GM23338 (cell line): ENCODE results near the gene COL24A1. TPM values are rescaled to one million over a fixed set of nuclear protein-coding genes. Genes with fewer than 3 reads are reported as not detected.

ENCODE experiments used
- ATAC-seq: fragments of 200-7000 bp; cut with Tn5 transposase; 3 replicates; pipeline ENCODE4 v1.9.1; 2020
- DNase-seq: peaks from one replicate; pipeline ENCODE4 v3.0.0-alpha.2; 2015; ENCODE audit warnings: low spot score
- H2AFZ ChIP-seq: fragments of 200-600 bp; sonication (generic); 2 replicates; pipeline ENCODE4 v1.8.0; 2016; ENCODE audit warnings: antibody characterized with exemption, mild to moderate bottlenecking, moderate library complexity
- H3F3A ChIP-seq: fragments of 200-600 bp; sonication (generic); replicated peaks from 2 replicates; pipeline ENCODE4 v1.8.0; 2017; ENCODE audit warnings: antibody characterized with exemption, mixed run types, low read depth
- H3K27ac ChIP-seq: fragments of 200-600 bp; sonication (generic); 2 replicates; pipeline ENCODE4 v1.6.1; 2016; ENCODE audit warnings: low read depth
- H3K27me3 ChIP-seq: fragments of 200-600 bp; sonication (generic); 2 replicates; pipeline ENCODE4 v1.8.0; 2016; ENCODE audit warnings: mild to moderate bottlenecking, mixed run types, moderate library complexity; ENCODE audit not compliant: insufficient read depth
- H3K36me3 ChIP-seq: fragments of 200-600 bp; sonication (generic); 2 replicates; pipeline ENCODE4 v1.8.0; 2016; ENCODE audit warnings: mild to moderate bottlenecking; ENCODE audit not compliant: insufficient read depth
- H3K4me1 ChIP-seq: fragments of 200-600 bp; sonication (generic); 2 replicates; pipeline ENCODE4 v1.8.0; 2016; ENCODE audit warnings: mild to moderate bottlenecking, moderate library complexity; ENCODE audit not compliant: insufficient read depth
- H3K4me2 ChIP-seq: fragments of 200-600 bp; sonication (generic); 2 replicates; pipeline ENCODE4 v1.7.1; 2017; ENCODE audit warnings: mixed run types
- H3K4me3 ChIP-seq: fragments of 200-600 bp; sonication (generic); 2 replicates; pipeline ENCODE4 v1.6.1; 2016; ENCODE audit warnings: mixed run types
- H3K79me2 ChIP-seq: fragments of 200-600 bp; sonication (generic); replicated peaks from 2 replicates; pipeline ENCODE4 v1.8.0; 2017; ENCODE audit warnings: mild to moderate bottlenecking; ENCODE audit not compliant: insufficient read depth
- H3K9me2 ChIP-seq: fragments of 200-600 bp; sonication (generic); 2 replicates; pipeline ENCODE4 v1.8.0; 2017; ENCODE audit not compliant: insufficient read depth
- H4K20me1 ChIP-seq: fragments of 200-600 bp; sonication (generic); replicated peaks from 2 replicates; pipeline ENCODE4 v1.8.0; 2017; ENCODE audit warnings: mild to moderate bottlenecking; ENCODE audit not compliant: insufficient read depth
- H3K27ac Mint-ChIP-seq: 2 replicates; pipeline ENCODE4 v1.8.0; 2020; ENCODE audit warnings: inconsistent platforms, mild to moderate bottlenecking, moderate library complexity, mixed read lengths
- H3K27me3 Mint-ChIP-seq: 3 replicates; pipeline ENCODE4 v1.8.0; 2022; ENCODE audit warnings: low read depth, mild to moderate bottlenecking, moderate library complexity, mixed read lengths, inconsistent platforms; ENCODE audit not compliant: insufficient read depth, poor library complexity
- H3K36me3 Mint-ChIP-seq: 3 replicates; pipeline ENCODE4 v1.8.0; 2021; ENCODE audit warnings: low read depth, mild to moderate bottlenecking, inconsistent platforms, moderate library complexity, mixed read lengths
- H3K4me1 Mint-ChIP-seq: 3 replicates; pipeline ENCODE4 v1.8.0; 2020; ENCODE audit warnings: mild to moderate bottlenecking, inconsistent platforms, mixed read lengths
- H3K4me3 Mint-ChIP-seq: 3 replicates; pipeline ENCODE4 v1.8.0; 2021; ENCODE audit warnings: moderate library complexity, mild to moderate bottlenecking, inconsistent platforms, mixed read lengths
- H3K9me3 Mint-ChIP-seq: 3 replicates; pipeline ENCODE4 v1.8.0; 2020; ENCODE audit warnings: moderate library complexity, mild to moderate bottlenecking, inconsistent platforms, mixed read lengths
- CREB1 ChIP-seq: fragments of 250-450 bp; sonication (Bioruptor Pico); IDR thresholded peaks from 2 replicates; pipeline ENCODE4 v1.5.0; 2020; ENCODE audit warnings: low read depth, mild to moderate bottlenecking, moderate library complexity
- EZH2 ChIP-seq: fragments of 200-600 bp; sonication (generic); IDR thresholded peaks from one replicate; pipeline ENCODE4 v1.8.0; 2017; ENCODE audit warnings: antibody characterized with exemption, mild to moderate bottlenecking, low read depth; ENCODE audit not compliant: unreplicated experiment
- EZH2phosphoT487 ChIP-seq: fragments of 200-600 bp; sonication (generic); IDR thresholded peaks from one replicate; pipeline ENCODE4 v1.8.1; 2018; ENCODE audit warnings: antibody characterized with exemption; ENCODE audit not compliant: unreplicated experiment
- JUNB ChIP-seq: IDR thresholded peaks from one replicate; pipeline ENCODE4 v1.6.1; 2016; ENCODE audit warnings: antibody characterized with exemption; ENCODE audit not compliant: unreplicated experiment
- NANOG ChIP-seq: IDR thresholded peaks from 2 replicates; pipeline ENCODE4 v1.6.1; 2016; ENCODE audit warnings: antibody characterized with exemption, borderline replicate concordance
- POLR2AphosphoS5 ChIP-seq: IDR thresholded peaks from 2 replicates; pipeline ENCODE4 v1.6.1; 2016; ENCODE audit warnings: antibody characterized with exemption, low read depth
- STAT1 ChIP-seq: IDR thresholded peaks from one replicate; pipeline ENCODE4 v1.6.1; 2016; ENCODE audit warnings: antibody characterized with exemption; ENCODE audit not compliant: unreplicated experiment
- ZNF114 ChIP-seq: fragments of 250-450 bp; sonication (Bioruptor Pico); IDR thresholded peaks from 2 replicates; pipeline ENCODE4 v1.5.0; 2020; ENCODE audit warnings: mild to moderate bottlenecking, moderate library complexity
- ZNF331 ChIP-seq: fragments of 250-450 bp; sonication (Bioruptor Pico); IDR thresholded peaks from 2 replicates; pipeline ENCODE4 v1.5.0; 2020; ENCODE audit warnings: low read depth, mild to moderate bottlenecking, moderate library complexity
- polyA plus RNA-seq: library from polyadenylated mRNA; unstranded; fragments of >200 nt; fragmentation: Nextera tagmentation; extraction: Ambion mirVana; gene quantifications from 2 replicates; pipeline ENCODE4 v1.2.1, GENCODE V29; 2016
- total RNA-seq: library from RNA; depleted of rRNA; stranded (reverse); fragments of >200 nt; shearing (Covaris generic); gene quantifications from 2 replicates; pipeline ENCODE4 v1.2.3, GENCODE V29; 2014
- TF ChIP-seq, protein P1 (sequence below), 2 experiments: fragments of 200-600 bp in 1 of 2; sonication (generic) in 1 of 2; conservative IDR thresholded peaks; 2 replicates each; pipeline versions ENCODE4 v1.5.1 to v1.6.1; 2016 to 2017; ENCODE audit warnings: antibody characterized with exemption in 2 of 2, low read depth in 2 of 2, mild to moderate bottlenecking in 2 of 2, moderate library complexity in 1 of 2
- TF ChIP-seq, protein P2 (sequence below): fragments of 250-450 bp; sonication (Bioruptor Pico); IDR thresholded peaks from 2 replicates; pipeline ENCODE4 v1.5.0; 2020; ENCODE audit warnings: mild to moderate bottlenecking, moderate library complexity
- TF ChIP-seq, protein P3 (sequence below): IDR thresholded peaks from one replicate; pipeline ENCODE4 v1.6.1; 2018; ENCODE audit warnings: antibody characterized with exemption; ENCODE audit not compliant: unreplicated experiment
- TF ChIP-seq, protein P4 (sequence below): IDR thresholded peaks from 2 replicates; pipeline ENCODE4 v1.6.1; 2016; ENCODE audit warnings: antibody characterized with exemption

The COL24A1 gene
- total and polyA plus RNA-seq, 2 experiments from 2014 or later: 1.2 to 2.1 TPM

DNA sequence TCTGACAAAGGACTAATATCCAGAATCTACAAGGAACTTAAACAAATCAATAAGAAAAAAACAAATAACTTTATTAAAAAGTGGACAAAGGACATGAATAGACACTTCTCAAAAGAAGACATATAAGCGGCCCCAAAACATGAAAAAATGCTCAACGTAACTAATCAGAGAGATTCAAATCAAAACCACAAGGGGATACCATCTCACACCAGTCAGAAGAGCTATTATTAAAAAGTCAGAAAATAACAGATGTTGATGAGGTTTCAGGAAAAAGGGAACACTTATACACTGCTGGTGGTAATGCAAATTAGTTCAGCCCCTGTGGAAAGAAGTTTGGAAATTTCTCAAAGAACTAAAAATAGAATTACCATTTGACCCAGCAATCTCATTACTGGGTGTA, 102.2 kb downstream of the COL24A1 start:
- Histone ChIP-seq H3K4me1 (no peaks in the 10 kb centered on the region), H3K9me2 (no peaks in the 10 kb centered on the region), H2AFZ (no peak overlapping the region), H3F3A (no peaks in the 10 kb centered on the region), H3K4me2 (no peak overlapping the region), H3K4me3 (no peak overlapping the region), H4K20me1 (no peaks in the 10 kb centered on the region), H3K36me3 (no peaks in the 10 kb centered on the region), H3K27ac (no peak overlapping the region), H3K27me3 (no peaks in the 10 kb centered on the region), H3K79me2 (no peaks in the 10 kb centered on the region)
- no peak overlapping the region for H3K4me3 Mint-ChIP-seq
- H3K9me3 Mint-ChIP-seq: no peaks in the 10 kb centered on the region
- no peak overlapping the region for H3K27ac Mint-ChIP-seq
- H3K36me3 Mint-ChIP-seq: no peaks in the 10 kb centered on the region
- TF ChIP-seq, protein P1, sequence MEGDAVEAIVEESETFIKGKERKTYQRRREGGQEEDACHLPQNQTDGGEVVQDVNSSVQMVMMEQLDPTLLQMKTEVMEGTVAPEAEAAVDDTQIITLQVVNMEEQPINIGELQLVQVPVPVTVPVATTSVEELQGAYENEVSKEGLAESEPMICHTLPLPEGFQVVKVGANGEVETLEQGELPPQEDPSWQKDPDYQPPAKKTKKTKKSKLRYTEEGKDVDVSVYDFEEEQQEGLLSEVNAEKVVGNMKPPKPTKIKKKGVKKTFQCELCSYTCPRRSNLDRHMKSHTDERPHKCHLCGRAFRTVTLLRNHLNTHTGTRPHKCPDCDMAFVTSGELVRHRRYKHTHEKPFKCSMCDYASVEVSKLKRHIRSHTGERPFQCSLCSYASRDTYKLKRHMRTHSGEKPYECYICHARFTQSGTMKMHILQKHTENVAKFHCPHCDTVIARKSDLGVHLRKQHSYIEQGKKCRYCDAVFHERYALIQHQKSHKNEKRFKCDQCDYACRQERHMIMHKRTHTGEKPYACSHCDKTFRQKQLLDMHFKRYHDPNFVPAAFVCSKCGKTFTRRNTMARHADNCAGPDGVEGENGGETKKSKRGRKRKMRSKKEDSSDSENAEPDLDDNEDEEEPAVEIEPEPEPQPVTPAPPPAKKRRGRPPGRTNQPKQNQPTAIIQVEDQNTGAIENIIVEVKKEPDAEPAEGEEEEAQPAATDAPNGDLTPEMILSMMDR (conservative IDR thresholded peaks at IDR 0.05; ENCODE audit: low read depth in 2 of 2): no peak
- TF ChIP-seq STAT1: no peak
- TF ChIP-seq, protein P2, sequence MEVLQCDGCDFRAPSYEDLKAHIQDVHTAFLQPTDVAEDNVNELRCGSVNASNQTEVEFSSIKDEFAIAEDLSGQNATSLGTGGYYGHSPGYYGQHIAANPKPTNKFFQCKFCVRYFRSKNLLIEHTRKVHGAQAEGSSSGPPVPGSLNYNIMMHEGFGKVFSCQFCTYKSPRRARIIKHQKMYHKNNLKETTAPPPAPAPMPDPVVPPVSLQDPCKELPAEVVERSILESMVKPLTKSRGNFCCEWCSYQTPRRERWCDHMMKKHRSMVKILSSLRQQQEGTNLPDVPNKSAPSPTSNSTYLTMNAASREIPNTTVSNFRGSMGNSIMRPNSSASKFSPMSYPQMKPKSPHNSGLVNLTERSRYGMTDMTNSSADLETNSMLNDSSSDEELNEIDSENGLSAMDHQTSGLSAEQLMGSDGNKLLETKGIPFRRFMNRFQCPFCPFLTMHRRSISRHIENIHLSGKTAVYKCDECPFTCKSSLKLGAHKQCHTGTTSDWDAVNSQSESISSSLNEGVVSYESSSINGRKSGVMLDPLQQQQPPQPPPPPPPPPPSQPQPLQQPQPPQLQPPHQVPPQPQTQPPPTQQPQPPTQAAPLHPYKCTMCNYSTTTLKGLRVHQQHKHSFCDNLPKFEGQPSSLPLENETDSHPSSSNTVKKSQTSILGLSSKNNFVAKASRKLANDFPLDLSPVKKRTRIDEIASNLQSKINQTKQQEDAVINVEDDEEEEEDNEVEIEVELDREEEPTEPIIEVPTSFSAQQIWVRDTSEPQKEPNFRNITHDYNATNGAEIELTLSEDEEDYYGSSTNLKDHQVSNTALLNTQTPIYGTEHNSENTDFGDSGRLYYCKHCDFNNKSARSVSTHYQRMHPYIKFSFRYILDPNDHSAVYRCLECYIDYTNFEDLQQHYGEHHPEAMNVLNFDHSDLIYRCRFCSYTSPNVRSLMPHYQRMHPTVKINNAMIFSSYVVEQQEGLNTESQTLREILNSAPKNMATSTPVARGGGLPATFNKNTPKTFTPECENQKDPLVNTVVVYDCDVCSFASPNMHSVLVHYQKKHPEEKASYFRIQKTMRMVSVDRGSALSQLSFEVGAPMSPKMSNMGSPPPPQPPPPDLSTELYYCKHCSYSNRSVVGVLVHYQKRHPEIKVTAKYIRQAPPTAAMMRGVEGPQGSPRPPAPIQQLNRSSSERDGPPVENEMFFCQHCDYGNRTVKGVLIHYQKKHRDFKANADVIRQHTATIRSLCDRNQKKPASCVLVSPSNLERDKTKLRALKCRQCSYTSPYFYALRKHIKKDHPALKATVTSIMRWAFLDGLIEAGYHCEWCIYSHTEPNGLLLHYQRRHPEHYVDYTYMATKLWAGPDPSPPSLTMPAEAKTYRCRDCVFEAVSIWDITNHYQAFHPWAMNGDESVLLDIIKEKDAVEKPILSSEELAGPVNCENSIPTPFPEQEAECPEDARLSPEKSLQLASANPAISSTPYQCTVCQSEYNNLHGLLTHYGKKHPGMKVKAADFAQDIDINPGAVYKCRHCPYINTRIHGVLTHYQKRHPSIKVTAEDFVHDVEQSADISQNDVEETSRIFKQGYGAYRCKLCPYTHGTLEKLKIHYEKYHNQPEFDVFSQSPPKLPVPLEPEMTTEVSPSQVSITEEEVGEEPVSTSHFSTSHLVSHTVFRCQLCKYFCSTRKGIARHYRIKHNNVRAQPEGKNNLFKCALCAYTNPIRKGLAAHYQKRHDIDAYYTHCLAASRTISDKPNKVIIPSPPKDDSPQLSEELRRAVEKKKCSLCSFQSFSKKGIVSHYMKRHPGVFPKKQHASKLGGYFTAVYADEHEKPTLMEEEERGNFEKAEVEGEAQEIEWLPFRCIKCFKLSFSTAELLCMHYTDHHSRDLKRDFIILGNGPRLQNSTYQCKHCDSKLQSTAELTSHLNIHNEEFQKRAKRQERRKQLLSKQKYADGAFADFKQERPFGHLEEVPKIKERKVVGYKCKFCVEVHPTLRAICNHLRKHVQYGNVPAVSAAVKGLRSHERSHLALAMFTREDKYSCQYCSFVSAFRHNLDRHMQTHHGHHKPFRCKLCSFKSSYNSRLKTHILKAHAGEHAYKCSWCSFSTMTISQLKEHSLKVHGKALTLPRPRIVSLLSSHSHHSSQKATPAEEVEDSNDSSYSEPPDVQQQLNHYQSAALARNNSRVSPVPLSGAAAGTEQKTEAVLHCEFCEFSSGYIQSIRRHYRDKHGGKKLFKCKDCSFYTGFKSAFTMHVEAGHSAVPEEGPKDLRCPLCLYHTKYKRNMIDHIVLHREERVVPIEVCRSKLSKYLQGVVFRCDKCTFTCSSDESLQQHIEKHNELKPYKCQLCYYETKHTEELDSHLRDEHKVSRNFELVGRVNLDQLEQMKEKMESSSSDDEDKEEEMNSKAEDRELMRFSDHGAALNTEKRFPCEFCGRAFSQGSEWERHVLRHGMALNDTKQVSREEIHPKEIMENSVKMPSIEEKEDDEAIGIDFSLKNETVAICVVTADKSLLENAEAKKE: no peak
- no peak for TF ChIP-seq JUNB
- TF ChIP-seq POLR2AphosphoS5: no peak
- no peak for TF ChIP-seq CREB1 (CRISPR knock-in tag)
- TF ChIP-seq, protein P3, sequence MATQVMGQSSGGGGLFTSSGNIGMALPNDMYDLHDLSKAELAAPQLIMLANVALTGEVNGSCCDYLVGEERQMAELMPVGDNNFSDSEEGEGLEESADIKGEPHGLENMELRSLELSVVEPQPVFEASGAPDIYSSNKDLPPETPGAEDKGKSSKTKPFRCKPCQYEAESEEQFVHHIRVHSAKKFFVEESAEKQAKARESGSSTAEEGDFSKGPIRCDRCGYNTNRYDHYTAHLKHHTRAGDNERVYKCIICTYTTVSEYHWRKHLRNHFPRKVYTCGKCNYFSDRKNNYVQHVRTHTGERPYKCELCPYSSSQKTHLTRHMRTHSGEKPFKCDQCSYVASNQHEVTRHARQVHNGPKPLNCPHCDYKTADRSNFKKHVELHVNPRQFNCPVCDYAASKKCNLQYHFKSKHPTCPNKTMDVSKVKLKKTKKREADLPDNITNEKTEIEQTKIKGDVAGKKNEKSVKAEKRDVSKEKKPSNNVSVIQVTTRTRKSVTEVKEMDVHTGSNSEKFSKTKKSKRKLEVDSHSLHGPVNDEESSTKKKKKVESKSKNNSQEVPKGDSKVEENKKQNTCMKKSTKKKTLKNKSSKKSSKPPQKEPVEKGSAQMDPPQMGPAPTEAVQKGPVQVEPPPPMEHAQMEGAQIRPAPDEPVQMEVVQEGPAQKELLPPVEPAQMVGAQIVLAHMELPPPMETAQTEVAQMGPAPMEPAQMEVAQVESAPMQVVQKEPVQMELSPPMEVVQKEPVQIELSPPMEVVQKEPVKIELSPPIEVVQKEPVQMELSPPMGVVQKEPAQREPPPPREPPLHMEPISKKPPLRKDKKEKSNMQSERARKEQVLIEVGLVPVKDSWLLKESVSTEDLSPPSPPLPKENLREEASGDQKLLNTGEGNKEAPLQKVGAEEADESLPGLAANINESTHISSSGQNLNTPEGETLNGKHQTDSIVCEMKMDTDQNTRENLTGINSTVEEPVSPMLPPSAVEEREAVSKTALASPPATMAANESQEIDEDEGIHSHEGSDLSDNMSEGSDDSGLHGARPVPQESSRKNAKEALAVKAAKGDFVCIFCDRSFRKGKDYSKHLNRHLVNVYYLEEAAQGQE: no peak
- no peak for TF ChIP-seq NANOG
- no peak for TF ChIP-seq ZNF331
- TF ChIP-seq EZH2phosphoT487: no peak
- TF ChIP-seq ZNF114 (CRISPR knock-in tag): no peak
- TF ChIP-seq, protein P4, sequence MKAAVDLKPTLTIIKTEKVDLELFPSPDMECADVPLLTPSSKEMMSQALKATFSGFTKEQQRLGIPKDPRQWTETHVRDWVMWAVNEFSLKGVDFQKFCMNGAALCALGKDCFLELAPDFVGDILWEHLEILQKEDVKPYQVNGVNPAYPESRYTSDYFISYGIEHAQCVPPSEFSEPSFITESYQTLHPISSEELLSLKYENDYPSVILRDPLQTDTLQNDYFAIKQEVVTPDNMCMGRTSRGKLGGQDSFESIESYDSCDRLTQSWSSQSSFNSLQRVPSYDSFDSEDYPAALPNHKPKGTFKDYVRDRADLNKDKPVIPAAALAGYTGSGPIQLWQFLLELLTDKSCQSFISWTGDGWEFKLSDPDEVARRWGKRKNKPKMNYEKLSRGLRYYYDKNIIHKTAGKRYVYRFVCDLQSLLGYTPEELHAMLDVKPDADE: no peak
- no peak for TF ChIP-seq EZH2
- H3K4me1 Mint-ChIP-seq: no peaks in the 10 kb centered on the region
- DNase-seq (no peak), ATAC-seq (no peak)
- no peaks in the 10 kb centered on the region for H3K27me3 Mint-ChIP-seq
